ENCODE results near the gene UNC5CL.

GRCh38 chr6:40983752-40984151 is 55.3 kb downstream of the UNC5CL start:
- TF ChIP-seq, protein P1, sequence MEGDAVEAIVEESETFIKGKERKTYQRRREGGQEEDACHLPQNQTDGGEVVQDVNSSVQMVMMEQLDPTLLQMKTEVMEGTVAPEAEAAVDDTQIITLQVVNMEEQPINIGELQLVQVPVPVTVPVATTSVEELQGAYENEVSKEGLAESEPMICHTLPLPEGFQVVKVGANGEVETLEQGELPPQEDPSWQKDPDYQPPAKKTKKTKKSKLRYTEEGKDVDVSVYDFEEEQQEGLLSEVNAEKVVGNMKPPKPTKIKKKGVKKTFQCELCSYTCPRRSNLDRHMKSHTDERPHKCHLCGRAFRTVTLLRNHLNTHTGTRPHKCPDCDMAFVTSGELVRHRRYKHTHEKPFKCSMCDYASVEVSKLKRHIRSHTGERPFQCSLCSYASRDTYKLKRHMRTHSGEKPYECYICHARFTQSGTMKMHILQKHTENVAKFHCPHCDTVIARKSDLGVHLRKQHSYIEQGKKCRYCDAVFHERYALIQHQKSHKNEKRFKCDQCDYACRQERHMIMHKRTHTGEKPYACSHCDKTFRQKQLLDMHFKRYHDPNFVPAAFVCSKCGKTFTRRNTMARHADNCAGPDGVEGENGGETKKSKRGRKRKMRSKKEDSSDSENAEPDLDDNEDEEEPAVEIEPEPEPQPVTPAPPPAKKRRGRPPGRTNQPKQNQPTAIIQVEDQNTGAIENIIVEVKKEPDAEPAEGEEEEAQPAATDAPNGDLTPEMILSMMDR (IDR thresholded peaks at IDR 0.05), result no peak
- TF ChIP-seq POLR2A (IDR thresholded peaks at IDR 0.05), result no peak
- TF ChIP-seq POLR2AphosphoS5 (IDR thresholded peaks at IDR 0.05), result no peak
- no peak for TF ChIP-seq EP300 (IDR thresholded peaks at IDR 0.05)

Measured in upper lobe of left lung (tissue), 4 donors.